Neutrophil (primary cell): ENCODE measurements around the gene HERPUD1.
A peak's percentile ranks its signal among the peaks of the same experiment; 100 is the strongest.

Experiments used
- H3K27ac ChIP-seq: fragments of 200-600 bp; sonication (generic); 2 replicates; pipeline ENCODE4 v1.5.1; 2016; ENCODE audit warnings: mild to moderate bottlenecking, moderate library complexity
- H3K27me3 ChIP-seq: fragments of 200-600 bp; sonication (generic); 2 replicates; pipeline ENCODE4 v1.6.0; 2016; ENCODE audit warnings: mild to moderate bottlenecking
- H3K36me3 ChIP-seq: fragments of 200-600 bp; sonication (generic); 2 replicates; pipeline ENCODE4 v1.5.1; 2017
- H3K4me1 ChIP-seq, 2 experiments: fragments of 200-600 bp in 1 of 2; sonication (generic) in 1 of 2; 1 replicate in 1 of 2; 2 replicates in 1 of 2; pipeline versions ENCODE4 v1.5.1 to v1.6.1; 2013 to 2016; ENCODE audit warnings: low read depth in 1 of 2, low read length in 1 of 2, mild to moderate bottlenecking in 1 of 2, moderate library complexity in 1 of 2; ENCODE audit not compliant: control insufficient read depth in 1 of 2, insufficient read depth in 1 of 2
- H3K4me3 ChIP-seq, 2 experiments: fragments of 200-600 bp in 1 of 2; sonication (generic) in 1 of 2; 1 replicate in 1 of 2; 2 replicates in 1 of 2; pipeline ENCODE4 v1.5.1; 2013 to 2016; ENCODE audit warnings: low read depth in 1 of 2, low read length in 1 of 2, mild to moderate bottlenecking in 1 of 2, moderate library complexity in 1 of 2
- H3K9me3 ChIP-seq: fragments of 200-600 bp; sonication (generic); 2 replicates; pipeline ENCODE4 v1.5.1; 2016
- CTCF ChIP-seq: fragments of 200-600 bp; sonication (generic); IDR thresholded peaks from 2 replicates; pipeline ENCODE4 v1.5.1; 2016; ENCODE audit warnings: antibody characterized with exemption

Gene HERPUD1

GRCh38 chr16:56927471-56927870 is 4.5 kb upstream of the HERPUD1 start:
- Histone ChIP-seq H3K9me3 (no peaks in the 10 kb centered on the region), H3K4me3 (no peak overlapping the region), H3K36me3 (no peaks in the 10 kb centered on the region), H3K27me3 (peaks cover 30% of the 10 kb centered on the region), H3K4me1 (peaks cover 6 to 11% of the 10 kb centered on the region in 2 experiments), H3K27ac (no peak overlapping the region)
- TF ChIP-seq CTCF, result no peak

GRCh38 chr16:56929639-56930038 is 2.3 kb upstream of the HERPUD1 start:
- no peak for TF ChIP-seq CTCF
- H3K4me1 ChIP-seq, result peaks cover 23 to 26% of the 10 kb centered on the region in 2 experiments
- no peak overlapping the region for H3K4me3 ChIP-seq
- no peaks in the 10 kb centered on the region for H3K9me3 ChIP-seq
- H3K27ac ChIP-seq, result no peak overlapping the region
- peaks cover 16% of the 10 kb centered on the region for H3K27me3 ChIP-seq
- H3K36me3 ChIP-seq, result no peaks in the 10 kb centered on the region

- H3K27ac ChIP-seq, result peak overlapping the region; percentile 96
Observed at GRCh38 chr16:56930486-56931270, 1.3 kb upstream of the HERPUD1 start.

GRCh38 chr16:56931271-56931891 is 561 bp upstream of the HERPUD1 start:
- no peak for TF ChIP-seq CTCF
- Histone ChIP-seq H3K27me3 (peaks cover 4% of the 10 kb centered on the region), H3K4me1 (peaks cover 26 to 27% of the 10 kb centered on the region in 2 experiments), H3K9me3 (no peaks in the 10 kb centered on the region), H3K36me3 (peaks cover 17% of the 10 kb centered on the region), H3K4me3 (peak overlapping the region; percentile 68 to 89), H3K27ac (peak overlapping the region; percentile 96)

More at GRCh38 chr16:56930486-56931270, 1.3 kb upstream of the HERPUD1 start:
- Histone ChIP-seq H3K9me3 (no peaks in the 10 kb centered on the region), H3K36me3 (peaks cover 10% of the 10 kb centered on the region), H3K27me3 (peaks cover 10% of the 10 kb centered on the region), H3K4me3 (peak overlapping the region; percentile 68 to 89), H3K4me1 (peaks cover 26 to 27% of the 10 kb centered on the region in 2 experiments)
- TF ChIP-seq CTCF, result no peak

- H3K9me3 ChIP-seq, result no peaks in the 10 kb centered on the region
- peak overlapping the region; percentile 96 for H3K27ac ChIP-seq
- TF ChIP-seq CTCF, result peak; percentile 43
- peaks cover 26 to 27% of the 10 kb centered on the region in 2 experiments for H3K4me1 ChIP-seq
- H3K4me3 ChIP-seq, result peak overlapping the region; percentile 68 to 89
- no peaks in the 10 kb centered on the region for H3K27me3 ChIP-seq
- H3K36me3 ChIP-seq, result peaks cover 33% of the 10 kb centered on the region
Observed at GRCh38 chr16:56932721-56933619, 1.0 kb downstream of the HERPUD1 start.
